ACC112 (cell line): ENCODE data around the gene CXorf49.
"Not testable (repeated sequence)": the region's sequence is repeated elsewhere in the genome, so short reads cannot be mapped to it uniquely, and the experiment has no call there.

Source experiments
- H2AFZ ChIP-seq: fragments of 200-600 bp; sonication (generic); one replicate; pipeline ENCODE4 v1.6.0; 2017; ENCODE audit warnings: antibody characterized with exemption, low read length; ENCODE audit not compliant: unreplicated experiment
- H3K27ac ChIP-seq: fragments of 200-600 bp; sonication (generic); 2 replicates; pipeline ENCODE4 v1.5.1; 2014; ENCODE audit warnings: low read depth, mild to moderate bottlenecking, antibody characterized with exemption, low read length, moderate library complexity
- H3K27me3 ChIP-seq: fragments of 200-600 bp; sonication (generic); 2 replicates; pipeline ENCODE4 v1.6.1; 2014; ENCODE audit warnings: mild to moderate bottlenecking, antibody characterized with exemption, low read length, moderate library complexity, mixed read lengths; ENCODE audit not compliant: insufficient read depth
- H3K36me3 ChIP-seq: fragments of 200-600 bp; sonication (generic); 2 replicates; pipeline ENCODE4 v1.6.1; 2016; ENCODE audit warnings: mild to moderate bottlenecking, antibody characterized with exemption, low read length, moderate library complexity, mixed read lengths; ENCODE audit not compliant: insufficient read depth
- H3K4me1 ChIP-seq: fragments of 200-600 bp; sonication (generic); one replicate; pipeline ENCODE4 v1.6.1; 2016; ENCODE audit warnings: low read length, mixed read lengths; ENCODE audit not compliant: insufficient read depth, unreplicated experiment, control insufficient read depth
- H3K4me3 ChIP-seq: fragments of 200-600 bp; sonication (generic); 2 replicates; pipeline ENCODE4 v1.5.1; 2014; ENCODE audit warnings: mild to moderate bottlenecking, low read depth, low read length
- H3K79me2 ChIP-seq: fragments of 200-600 bp; sonication (generic); one replicate; pipeline ENCODE4 v1.6.0; 2016; ENCODE audit warnings: low read length; ENCODE audit not compliant: control insufficient read depth, unreplicated experiment, insufficient read depth

Gene CXorf49

GRCh38 chrX:71718185-71718584 is at the start of gene CXorf49:
Gene CXorf49, minus strand, starts transcription at chrX:71718285. Its CDS starts 134 bp downstream, at chrX:71718151.
- not testable (repeated sequence) for H3K27me3 ChIP-seq, H2AFZ ChIP-seq, H3K36me3 ChIP-seq, H3K4me1 ChIP-seq, H3K4me3 ChIP-seq, H3K79me2 ChIP-seq, H3K27ac ChIP-seq

GRCh38 chrX:71767134-71767533 is 49.0 kb upstream of the CXorf49 start:
- H3K27me3 ChIP-seq, H3K4me3 ChIP-seq, H3K79me2 ChIP-seq, H3K36me3 ChIP-seq, H3K27ac ChIP-seq, H3K4me1 ChIP-seq, H2AFZ ChIP-seq: not testable (repeated sequence)

- not testable (repeated sequence) for H2AFZ ChIP-seq, H3K4me1 ChIP-seq, H3K27me3 ChIP-seq, H3K4me3 ChIP-seq, H3K79me2 ChIP-seq, H3K27ac ChIP-seq, H3K36me3 ChIP-seq
Measured at GRCh38 chrX:71765613-71766012, 47.5 kb upstream of the CXorf49 start.

GRCh38 chrX:71764832-71765231 is 46.7 kb upstream of the CXorf49 start:
- not testable (repeated sequence) for H3K4me1 ChIP-seq, H3K79me2 ChIP-seq, H3K27ac ChIP-seq, H3K36me3 ChIP-seq, H3K4me3 ChIP-seq, H2AFZ ChIP-seq, H3K27me3 ChIP-seq

- not testable (repeated sequence) for H3K27ac ChIP-seq, H3K36me3 ChIP-seq, H3K27me3 ChIP-seq, H2AFZ ChIP-seq, H3K4me3 ChIP-seq, H3K79me2 ChIP-seq, H3K4me1 ChIP-seq
Measured at GRCh38 chrX:71763049-71763448, 45.0 kb upstream of the CXorf49 start, which contains the start of gene CXorf49B. Gene CXorf49B, plus strand, starts transcription at chrX:71763349. Its CDS starts 75 bp downstream, at chrX:71763424.

GRCh38 chrX:71760688-71761281 is 42.7 kb upstream of the CXorf49 start:
- H3K36me3 ChIP-seq, H3K27ac ChIP-seq, H3K79me2 ChIP-seq, H2AFZ ChIP-seq, H3K4me3 ChIP-seq, H3K27me3 ChIP-seq, H3K4me1 ChIP-seq: not testable (repeated sequence)

- H3K4me1 ChIP-seq, H3K27me3 ChIP-seq, H3K36me3 ChIP-seq, H3K27ac ChIP-seq, H2AFZ ChIP-seq, H3K4me3 ChIP-seq, H3K79me2 ChIP-seq: not testable (repeated sequence)
Measured at GRCh38 chrX:71720289-71720886, 2.3 kb upstream of the CXorf49 start.

GRCh38 chrX:71719195-71719594 is 1.1 kb upstream of the CXorf49 start:
- not testable (repeated sequence) for H3K4me1 ChIP-seq, H3K36me3 ChIP-seq, H3K27ac ChIP-seq, H3K27me3 ChIP-seq, H2AFZ ChIP-seq, H3K79me2 ChIP-seq, H3K4me3 ChIP-seq

GRCh38 chrX:71716323-71716722 is 1.8 kb downstream of the CXorf49 start:
- not testable (repeated sequence) for H3K4me1 ChIP-seq, H3K27me3 ChIP-seq, H2AFZ ChIP-seq, H3K27ac ChIP-seq, H3K4me3 ChIP-seq, H3K79me2 ChIP-seq, H3K36me3 ChIP-seq

GRCh38 chrX:71715551-71715950 is 2.5 kb downstream of the CXorf49 start:
- H3K79me2 ChIP-seq: not testable (repeated sequence)

GRCh38 chrX:71714064-71714463 is 4.0 kb downstream of the CXorf49 start:
- H2AFZ ChIP-seq, H3K27ac ChIP-seq, H3K4me3 ChIP-seq: not testable (repeated sequence)

More at GRCh38 chrX:71715551-71715950, 2.5 kb downstream of the CXorf49 start:
- not testable (repeated sequence) for H3K36me3 ChIP-seq, H2AFZ ChIP-seq, H3K27me3 ChIP-seq, H3K4me3 ChIP-seq, H3K4me1 ChIP-seq, H3K27ac ChIP-seq

More at GRCh38 chrX:71714064-71714463, 4.0 kb downstream of the CXorf49 start:
- H3K79me2 ChIP-seq, H3K4me1 ChIP-seq, H3K36me3 ChIP-seq, H3K27me3 ChIP-seq: not testable (repeated sequence)
